ENCODE measurements around the gene SESTD1. TPM values are rescaled to one million over a fixed set of nuclear protein-coding genes. Genes with fewer than 3 reads are reported as not detected.

The SESTD1 gene
- 20.1 TPM for total RNA-seq

DNA sequence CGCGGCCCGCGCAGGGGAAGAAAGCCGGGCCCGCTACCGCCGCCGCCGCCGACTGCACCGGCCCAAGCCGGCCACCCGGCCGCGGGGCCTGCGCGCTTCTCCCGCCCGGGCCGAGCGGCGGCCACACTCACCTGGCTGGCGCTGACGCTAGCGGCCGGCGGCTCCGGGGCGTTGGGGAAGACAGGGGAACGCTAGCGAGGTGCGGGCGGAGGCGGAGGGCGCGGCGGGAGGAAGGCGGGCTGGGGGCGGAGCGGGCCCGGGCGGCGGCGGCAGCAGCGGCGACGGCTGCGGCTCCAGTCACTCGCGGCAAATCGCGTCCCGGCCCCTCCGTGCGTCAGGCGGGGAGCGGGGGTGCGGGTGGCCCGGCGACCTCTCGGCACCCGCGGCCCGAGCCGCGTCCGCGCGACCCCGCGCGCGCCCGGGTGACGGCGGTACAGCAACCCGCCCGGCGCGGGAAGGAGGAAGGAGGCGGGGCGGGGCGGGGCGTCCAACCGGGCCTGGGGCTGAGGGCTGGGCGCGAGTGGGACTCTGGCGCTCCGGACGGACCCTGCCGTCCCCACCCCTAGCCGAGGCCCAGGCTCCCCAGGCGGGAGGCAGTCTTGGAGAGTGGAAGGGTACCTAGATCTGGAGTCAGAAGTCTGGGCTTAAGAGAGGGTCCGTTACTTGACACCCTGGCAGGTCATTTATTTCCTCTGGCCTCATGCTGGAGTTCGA lies at the start of gene SESTD1:
Gene SESTD1 (minus strand): TSS at position 465 of the 714 bp plus-strand sequence. CDS start 72,991 bp downstream, outside the sequence.
- Histone ChIP-seq H3K27me3 (ENCODE audit: insufficient read depth, low read length) (no peaks in the 10 kb centered on the region), H3K4me3 (ENCODE audit: low read length) (peak within 1 kb of the TSS; percentile 67), H3K9me3 (ENCODE audit: low read depth, low read length) (no peaks in the 10 kb centered on the region), H3K4me1 (ENCODE audit: insufficient read depth, low read length) (peaks cover 37% of the 10 kb centered on the region)

- Histone ChIP-seq H3K4me1 (ENCODE audit: insufficient read depth, low read length) (no peaks in the 10 kb centered on the region), H3K27me3 (ENCODE audit: insufficient read depth, low read length) (no peaks in the 10 kb centered on the region), H3K4me3 (ENCODE audit: low read length) (no peak overlapping the region), H3K9me3 (ENCODE audit: low read depth, low read length) (no peaks in the 10 kb centered on the region)
Measured at GRCh38 chr2:179313057-179313456, 48.4 kb upstream of the SESTD1 start.

DNA sequence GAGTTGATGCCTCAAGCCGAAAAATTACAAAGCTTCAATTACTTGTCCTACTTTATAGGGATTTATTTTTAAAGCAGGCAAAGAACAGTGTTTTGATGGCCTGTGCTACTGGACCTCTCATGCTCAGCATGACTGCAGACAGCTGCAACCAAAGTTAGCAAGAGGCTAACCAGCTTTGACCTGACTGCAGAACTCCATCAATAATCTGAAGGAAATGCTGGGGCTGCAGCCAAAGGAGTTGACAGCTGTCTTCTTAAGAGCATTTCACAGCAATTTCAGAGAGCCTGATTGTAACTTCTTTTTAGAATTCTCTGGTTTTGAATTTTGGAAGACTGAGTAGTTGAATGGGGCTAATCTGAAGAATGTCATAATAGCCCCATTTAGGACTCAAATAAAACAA lies 46.5 kb upstream of the SESTD1 start:
- H3K27me3 ChIP-seq (ENCODE audit: insufficient read depth, low read length) = no peaks in the 10 kb centered on the region
- H3K4me3 ChIP-seq (ENCODE audit: low read length) = no peak overlapping the region
- H3K9me3 ChIP-seq (ENCODE audit: low read depth, low read length) = no peaks in the 10 kb centered on the region
- no peaks in the 10 kb centered on the region for H3K4me1 ChIP-seq (ENCODE audit: insufficient read depth, low read length)

- no peaks in the 10 kb centered on the region for H3K4me1 ChIP-seq (ENCODE audit: insufficient read depth, low read length)
- H3K4me3 ChIP-seq (ENCODE audit: low read length) = no peak overlapping the region
- no peaks in the 10 kb centered on the region for H3K9me3 ChIP-seq (ENCODE audit: low read depth, low read length)
- H3K27me3 ChIP-seq (ENCODE audit: insufficient read depth, low read length) = no peaks in the 10 kb centered on the region
Measured at GRCh38 chr2:179307616-179308371, 43.2 kb upstream of the SESTD1 start.

- Histone ChIP-seq H3K4me1 (ENCODE audit: insufficient read depth, low read length) (no peaks in the 10 kb centered on the region), H3K4me3 (ENCODE audit: low read length) (no peak overlapping the region), H3K27me3 (ENCODE audit: insufficient read depth, low read length) (no peaks in the 10 kb centered on the region), H3K9me3 (ENCODE audit: low read depth, low read length) (no peaks in the 10 kb centered on the region)
Measured at GRCh38 chr2:179305125-179305524, 40.5 kb upstream of the SESTD1 start.

GRCh38 chr2:179304424-179304823 lies 39.8 kb upstream of the SESTD1 start:
- H3K9me3 ChIP-seq (ENCODE audit: low read depth, low read length) = no peaks in the 10 kb centered on the region
- H3K27me3 ChIP-seq (ENCODE audit: insufficient read depth, low read length) = no peaks in the 10 kb centered on the region
- H3K4me3 ChIP-seq (ENCODE audit: low read length) = no peak overlapping the region
- H3K4me1 ChIP-seq (ENCODE audit: insufficient read depth, low read length) = peaks cover 2% of the 10 kb centered on the region

DNA sequence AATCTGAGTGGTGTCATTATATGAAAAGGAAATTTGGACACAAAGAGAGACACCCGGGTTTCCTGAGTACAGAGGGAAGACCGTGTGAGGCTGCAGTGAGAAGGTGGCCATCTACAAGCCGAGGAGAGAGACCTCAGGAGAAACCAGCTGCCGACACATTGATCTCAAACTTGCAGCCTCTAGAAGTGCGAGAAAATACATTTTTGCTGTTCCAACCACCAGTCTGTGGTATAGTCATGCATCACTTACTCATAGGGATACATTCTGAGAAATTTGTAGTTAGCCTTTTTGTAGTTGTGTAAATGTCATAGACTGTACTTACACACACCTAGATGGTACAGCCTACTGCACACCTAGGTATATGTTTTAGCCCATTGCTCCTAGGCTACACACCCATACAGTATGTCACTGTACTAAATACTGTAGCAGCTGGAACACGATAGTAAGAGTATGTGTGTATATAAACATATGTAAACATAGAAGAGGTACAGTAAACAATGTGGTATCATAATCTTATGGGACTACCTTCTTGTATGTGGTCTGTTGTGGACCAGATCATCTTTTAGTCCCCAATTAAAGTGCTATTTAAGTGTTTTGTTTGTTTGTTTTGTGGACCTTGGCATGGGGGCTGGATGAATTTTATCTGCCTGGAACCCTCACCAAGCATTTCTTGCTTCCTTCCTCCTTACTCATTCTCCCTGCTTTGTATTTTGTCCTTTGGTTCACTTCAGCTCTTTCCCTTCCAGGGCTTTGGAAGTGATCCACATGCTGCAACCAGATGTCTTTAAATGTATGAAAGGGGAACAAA lies 38.3 kb upstream of the SESTD1 start:
- no peaks in the 10 kb centered on the region for H3K9me3 ChIP-seq (ENCODE audit: low read depth, low read length)
- H3K4me3 ChIP-seq (ENCODE audit: low read length) = no peak overlapping the region
- peaks cover 4% of the 10 kb centered on the region for H3K4me1 ChIP-seq (ENCODE audit: insufficient read depth, low read length)
- H3K27me3 ChIP-seq (ENCODE audit: insufficient read depth, low read length) = no peaks in the 10 kb centered on the region

DNA sequence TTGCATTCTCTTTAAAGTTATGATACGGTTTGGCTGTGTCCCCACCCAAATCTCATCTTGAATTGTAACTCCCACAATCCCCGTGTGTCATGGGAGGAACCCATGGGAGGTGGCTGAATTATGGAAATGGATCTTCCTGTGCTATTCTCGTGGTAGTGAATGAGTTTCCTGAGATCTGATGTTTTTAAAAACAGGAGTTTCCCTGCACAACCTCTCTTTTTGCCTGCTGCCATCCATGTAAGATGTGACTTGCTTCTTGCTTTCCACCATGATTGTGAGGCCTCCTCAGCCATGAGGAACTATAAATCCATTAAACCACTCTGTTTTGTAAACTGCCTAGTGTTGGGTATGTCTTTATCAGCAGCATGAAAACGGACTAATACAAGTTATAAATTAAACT lies 37.5 kb upstream of the SESTD1 start:
- peaks cover 4% of the 10 kb centered on the region for H3K4me1 ChIP-seq (ENCODE audit: insufficient read depth, low read length)
- no peak overlapping the region for H3K4me3 ChIP-seq (ENCODE audit: low read length)
- H3K27me3 ChIP-seq (ENCODE audit: insufficient read depth, low read length) = no peaks in the 10 kb centered on the region
- H3K9me3 ChIP-seq (ENCODE audit: low read depth, low read length) = no peaks in the 10 kb centered on the region

DNA sequence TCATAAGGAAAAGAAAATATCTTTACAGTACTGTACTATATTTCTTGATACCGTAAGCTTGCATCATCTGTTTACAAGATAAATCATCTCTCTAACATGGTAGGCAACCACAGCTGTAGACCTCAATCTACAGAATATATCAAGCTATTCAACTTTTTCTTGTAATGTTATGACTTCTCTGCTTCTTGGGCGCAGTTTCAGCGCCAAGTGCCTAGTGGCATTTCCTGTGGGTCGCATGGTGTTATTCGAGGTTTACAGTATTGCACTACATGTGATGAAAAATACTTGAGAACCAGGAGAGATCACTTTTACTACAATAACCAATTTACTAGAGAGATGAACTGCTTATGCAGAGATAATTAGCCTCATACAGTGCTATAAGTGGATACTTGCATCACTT lies 34.0 kb upstream of the SESTD1 start:
- H3K4me3 ChIP-seq (ENCODE audit: low read length) = no peak overlapping the region
- peaks cover 4% of the 10 kb centered on the region for H3K4me1 ChIP-seq (ENCODE audit: insufficient read depth, low read length)
- H3K9me3 ChIP-seq (ENCODE audit: low read depth, low read length) = no peaks in the 10 kb centered on the region
- H3K27me3 ChIP-seq (ENCODE audit: insufficient read depth, low read length) = no peaks in the 10 kb centered on the region

DNA sequence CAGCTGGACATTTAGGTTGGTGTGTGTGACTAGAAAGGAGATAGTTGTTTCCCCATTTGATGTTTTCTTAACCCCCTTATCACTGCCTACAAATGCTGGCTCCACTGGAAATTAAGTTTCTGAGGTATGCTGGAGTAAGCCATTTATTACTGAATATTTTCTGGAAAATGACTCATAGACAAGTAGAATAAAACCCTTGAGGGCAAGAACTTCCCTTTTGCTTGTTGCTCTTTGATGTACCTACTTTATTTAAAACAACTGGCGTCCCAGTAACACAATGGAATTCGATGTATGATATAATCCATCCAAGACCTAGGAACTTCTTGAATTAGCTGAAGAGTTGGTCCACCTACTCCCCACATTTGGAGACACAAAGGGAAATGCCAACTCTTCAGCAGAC lies 33.3 kb upstream of the SESTD1 start:
- Histone ChIP-seq H3K27me3 (ENCODE audit: insufficient read depth, low read length) (no peaks in the 10 kb centered on the region), H3K9me3 (ENCODE audit: low read depth, low read length) (no peaks in the 10 kb centered on the region), H3K4me3 (ENCODE audit: low read length) (no peak overlapping the region), H3K4me1 (ENCODE audit: insufficient read depth, low read length) (peaks cover 4% of the 10 kb centered on the region)

GRCh38 chr2:179290329-179290728 lies 25.7 kb upstream of the SESTD1 start:
- no peak overlapping the region for H3K4me3 ChIP-seq (ENCODE audit: low read length)
- no peaks in the 10 kb centered on the region for H3K9me3 ChIP-seq (ENCODE audit: low read depth, low read length)
- H3K27me3 ChIP-seq (ENCODE audit: insufficient read depth, low read length) = no peaks in the 10 kb centered on the region
- no peaks in the 10 kb centered on the region for H3K4me1 ChIP-seq (ENCODE audit: insufficient read depth, low read length)

- Histone ChIP-seq H3K27me3 (ENCODE audit: insufficient read depth, low read length) (peaks cover 3% of the 10 kb centered on the region), H3K4me3 (ENCODE audit: low read length) (no peak overlapping the region), H3K9me3 (ENCODE audit: low read depth, low read length) (no peaks in the 10 kb centered on the region), H3K4me1 (ENCODE audit: insufficient read depth, low read length) (no peaks in the 10 kb centered on the region)
Measured at GRCh38 chr2:179285060-179285459, 20.4 kb upstream of the SESTD1 start.

DNA sequence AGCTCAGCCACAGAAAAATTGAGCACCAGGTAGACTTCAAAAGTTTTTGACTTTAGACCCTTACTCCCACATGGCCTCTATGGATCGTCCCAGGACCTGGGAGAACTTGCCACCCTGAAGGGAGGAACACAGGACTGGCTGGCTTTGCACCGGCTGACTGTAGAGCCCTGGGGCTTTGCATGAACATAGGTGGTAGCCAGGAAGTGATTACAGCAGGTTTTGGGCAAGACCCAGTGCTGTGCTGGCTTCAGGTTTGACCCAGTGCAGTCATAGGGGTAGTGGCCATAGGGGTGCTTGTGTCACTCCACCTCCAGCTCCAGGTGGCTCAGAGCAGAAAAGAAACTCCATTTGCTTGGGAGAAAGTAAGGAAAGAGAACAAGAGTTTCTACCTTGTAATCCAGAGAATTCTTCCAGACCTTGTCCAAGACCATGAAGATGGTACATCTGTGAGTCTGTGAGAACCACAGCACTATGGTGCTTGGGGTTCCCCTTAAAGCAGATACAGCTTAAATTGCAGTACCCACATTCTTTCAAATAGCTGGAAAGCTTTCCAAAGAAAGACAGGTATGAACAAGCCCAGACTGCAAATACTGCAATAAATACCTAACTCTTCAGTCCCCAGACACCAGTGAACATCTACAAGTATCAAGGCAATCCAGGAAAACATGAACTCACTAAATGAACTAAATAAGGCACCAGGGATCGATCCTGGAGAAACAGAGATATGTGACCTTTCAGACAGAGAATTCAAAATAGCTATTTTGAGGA lies 13.0 kb upstream of the SESTD1 start:
- peaks cover 3% of the 10 kb centered on the region for H3K27me3 ChIP-seq (ENCODE audit: insufficient read depth, low read length)
- no peak overlapping the region for H3K4me3 ChIP-seq (ENCODE audit: low read length)
- H3K4me1 ChIP-seq (ENCODE audit: insufficient read depth, low read length) = peaks cover 10% of the 10 kb centered on the region
- no peaks in the 10 kb centered on the region for H3K9me3 ChIP-seq (ENCODE audit: low read depth, low read length)

- H3K9me3 ChIP-seq (ENCODE audit: low read depth, low read length) = no peaks in the 10 kb centered on the region
- peaks cover 11% of the 10 kb centered on the region for H3K4me1 ChIP-seq (ENCODE audit: insufficient read depth, low read length)
- no peak overlapping the region for H3K4me3 ChIP-seq (ENCODE audit: low read length)
- no peaks in the 10 kb centered on the region for H3K27me3 ChIP-seq (ENCODE audit: insufficient read depth, low read length)
Measured at GRCh38 chr2:179275253-179276012, 10.8 kb upstream of the SESTD1 start.

Measured in mononuclear cell (primary cell).